ENCODE data around the gene SLC6A19. TPM values are rescaled to one million over a fixed set of nuclear protein-coding genes. Genes with fewer than 3 reads are reported as not detected.

SLC6A19 gene
- total RNA-seq, 4 donors from 2014 or later, result not detected

GRCh38 chr5:1272201-1272600, 70.8 kb downstream of the SLC6A19 start:
- 93 to 94% methylated on average over 21 of the region's 21 CpGs for WGBS, 2 donors
- H3K4me3 ChIP-seq (ENCODE audit: low read depth, poor library complexity, severe bottlenecking), result no peak overlapping the region
- no peak for TF ChIP-seq POLR2A (IDR thresholded peaks at IDR 0.05)
- no peak for DNase-seq (ENCODE audit: low spot score in 2 of 2)
- intact Hi-C loops (cut with DNase I; ENCODE audit: low total_unique reads), result no loop called here

GRCh38 chr5:1273745-1274144, 72.3 kb downstream of the SLC6A19 start:
- intact Hi-C loops (cut with DNase I; ENCODE audit: low total_unique reads), result no loop called here
- H3K4me3 ChIP-seq (ENCODE audit: low read depth, poor library complexity, severe bottlenecking), result no peak overlapping the region
- no peak for DNase-seq (ENCODE audit: low spot score in 2 of 2)
- 91 to 92% methylated on average over 12 to 16 of the region's 20 CpGs for WGBS, 2 donors
- TF ChIP-seq POLR2A (IDR thresholded peaks at IDR 0.05), result no peak

- TF ChIP-seq CTCF (IDR thresholded peaks at IDR 0.05) (no peak), POLR2A (IDR thresholded peaks at IDR 0.05) (no peak)
- intact Hi-C loops (cut with DNase I; ENCODE audit: low total_unique reads), result no loop called here
- H3K4me3 ChIP-seq (ENCODE audit: low read depth, poor library complexity, severe bottlenecking), result no peak overlapping the region
- WGBS, 2 donors, result 78 to 81% methylated on average over 16 of the region's 16 CpGs
- no peak for DNase-seq (ENCODE audit: low spot score in 2 of 2)
Observed at GRCh38 chr5:1274471-1274870, 73.1 kb downstream of the SLC6A19 start.

Other genes with a start within 250 kb of the SLC6A19 start
- 1 to 10 TPM; 2.7 to 9.4 (median 3.5) TPM for gene NKD2, start 192.8 kb upstream of the SLC6A19 start, total RNA-seq
- 10 to 100 TPM; 10.6 to 32.2 (median 18.1) TPM for gene SLC12A7, start 89.5 kb upstream of the SLC6A19 start, total RNA-seq
- not detected for gene SLC6A18, start 23.8 kb downstream of the SLC6A19 start, total RNA-seq
- under 1 TPM in 2 of 4 donors, not detected in 2; 0.13 to 0.38 TPM for gene TERT, start 93.5 kb downstream of the SLC6A19 start, total RNA-seq
- gene CLPTM1L, start 143.5 kb downstream of the SLC6A19 start, total RNA-seq, result 100 to 1,000 TPM in 3 of 4 donors, 10 to 100 TPM in 1; 82.8 to 123 (median 102) TPM
- not detected for gene SLC6A3, start 243.8 kb downstream of the SLC6A19 start, total RNA-seq

Data from lower leg skin (tissue), 4 donors.